GM12875 (cell line): Measurements from ENCODE around the gene MON1B.
"Not testable (repeated sequence)": the region's sequence is repeated elsewhere in the genome, so short reads cannot be mapped to it uniquely, and the experiment has no call there.

Experiments used
- H3K4me3 ChIP-seq: one replicate; pipeline ENCODE4 v1.5.1; 2011; ENCODE audit warnings: low read depth, low read length, control low read depth
- CTCF ChIP-seq: IDR thresholded peaks from 2 replicates; pipeline ENCODE4 v1.5.1; 2011; ENCODE audit warnings: low read depth, mild to moderate bottlenecking, control low read depth, inconsistent platforms, low read length, moderate library complexity, borderline replicate concordance; ENCODE audit not compliant: insufficient read depth

MON1B gene

GRCh38 chr16:77190478-77191258 is at the start of gene MON1B:
TSS of gene MON1B (plus strand) at chr16:77191190. CDS start at chr16:77191486, 296 bp downstream.
- no peak for TF ChIP-seq CTCF
- peak within 1 kb of the TSS; percentile 81 for H3K4me3 ChIP-seq

- no peak for TF ChIP-seq CTCF
- no peak overlapping the region for H3K4me3 ChIP-seq
Measured at GRCh38 chr16:77143364-77143763, 47.6 kb upstream of the MON1B start.

- no peak overlapping the region for H3K4me3 ChIP-seq
- TF ChIP-seq CTCF = no peak
Measured at GRCh38 chr16:77148121-77148520, 42.9 kb upstream of the MON1B start.

- no peak overlapping the region for H3K4me3 ChIP-seq
- no peak for TF ChIP-seq CTCF
Measured at GRCh38 chr16:77157346-77158058, 33.5 kb upstream of the MON1B start.

- TF ChIP-seq CTCF = no peak
- H3K4me3 ChIP-seq = no peak overlapping the region
Measured at GRCh38 chr16:77158293-77158692, 32.7 kb upstream of the MON1B start.

GRCh38 chr16:77165006-77165405 is 26.0 kb upstream of the MON1B start:
- H3K4me3 ChIP-seq = no peak overlapping the region
- TF ChIP-seq CTCF = no peak

- not testable (repeated sequence) for H3K4me3 ChIP-seq
Measured at GRCh38 chr16:77165536-77166236, 25.3 kb upstream of the MON1B start.
